ENCODE data around the gene PEX11G.

GRCh38 chr19:7507884-7508283, 19.0 kb upstream of the PEX11G start:
- no peak for TF ChIP-seq CTCF (IDR thresholded peaks at IDR 0.05)
- no peak for TF ChIP-seq POLR2AphosphoS5 (IDR thresholded peaks at IDR 0.05)
